C4-2B (cell line): ENCODE data around the gene ABCA6.

Source experiments
- ZFX ChIP-seq: fragments of 450-650 bp; IDR thresholded peaks from 2 replicates; pipeline ENCODE4 v1.6.1; 2017
- TF ChIP-seq, protein P1 (sequence below): fragments of 450-650 bp; conservative IDR thresholded peaks from 2 replicates; pipeline ENCODE4 v1.5.1; 2017; ENCODE audit warnings: mild to moderate bottlenecking

DNA sequence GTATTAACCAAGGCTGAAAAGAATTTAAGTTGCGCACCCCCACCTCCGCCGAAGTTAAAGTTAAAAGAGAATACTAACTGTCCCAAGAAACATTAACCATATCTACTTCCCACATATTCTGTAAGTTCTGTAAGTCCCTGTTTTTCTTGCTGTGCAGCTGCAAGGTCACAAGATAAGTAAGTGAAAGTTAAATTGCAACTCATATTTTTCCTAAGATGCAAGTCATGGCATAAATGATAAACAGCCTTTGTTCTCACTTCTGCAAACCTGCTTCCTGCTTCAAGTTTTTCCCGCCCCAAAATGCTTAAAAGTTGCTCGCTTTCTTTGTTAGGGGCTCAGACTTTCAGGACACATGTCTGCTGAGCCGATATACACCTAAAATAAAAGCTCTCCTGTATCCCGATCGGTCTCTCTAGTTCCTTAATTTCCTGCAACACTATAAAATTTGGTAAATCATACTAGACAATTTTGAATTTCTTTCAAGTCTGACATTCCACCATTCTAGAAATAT, 48.4 kb downstream of the ABCA6 start:
- TF ChIP-seq, protein P1, sequence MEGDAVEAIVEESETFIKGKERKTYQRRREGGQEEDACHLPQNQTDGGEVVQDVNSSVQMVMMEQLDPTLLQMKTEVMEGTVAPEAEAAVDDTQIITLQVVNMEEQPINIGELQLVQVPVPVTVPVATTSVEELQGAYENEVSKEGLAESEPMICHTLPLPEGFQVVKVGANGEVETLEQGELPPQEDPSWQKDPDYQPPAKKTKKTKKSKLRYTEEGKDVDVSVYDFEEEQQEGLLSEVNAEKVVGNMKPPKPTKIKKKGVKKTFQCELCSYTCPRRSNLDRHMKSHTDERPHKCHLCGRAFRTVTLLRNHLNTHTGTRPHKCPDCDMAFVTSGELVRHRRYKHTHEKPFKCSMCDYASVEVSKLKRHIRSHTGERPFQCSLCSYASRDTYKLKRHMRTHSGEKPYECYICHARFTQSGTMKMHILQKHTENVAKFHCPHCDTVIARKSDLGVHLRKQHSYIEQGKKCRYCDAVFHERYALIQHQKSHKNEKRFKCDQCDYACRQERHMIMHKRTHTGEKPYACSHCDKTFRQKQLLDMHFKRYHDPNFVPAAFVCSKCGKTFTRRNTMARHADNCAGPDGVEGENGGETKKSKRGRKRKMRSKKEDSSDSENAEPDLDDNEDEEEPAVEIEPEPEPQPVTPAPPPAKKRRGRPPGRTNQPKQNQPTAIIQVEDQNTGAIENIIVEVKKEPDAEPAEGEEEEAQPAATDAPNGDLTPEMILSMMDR, result no peak
- TF ChIP-seq ZFX, result no peak
